ENCODE results near the gene SOX6.
"Not testable (repeated sequence)": the region's sequence is repeated elsewhere in the genome, so short reads cannot be mapped to it uniquely, and the experiment has no call there.

The SOX6 gene

DNA sequence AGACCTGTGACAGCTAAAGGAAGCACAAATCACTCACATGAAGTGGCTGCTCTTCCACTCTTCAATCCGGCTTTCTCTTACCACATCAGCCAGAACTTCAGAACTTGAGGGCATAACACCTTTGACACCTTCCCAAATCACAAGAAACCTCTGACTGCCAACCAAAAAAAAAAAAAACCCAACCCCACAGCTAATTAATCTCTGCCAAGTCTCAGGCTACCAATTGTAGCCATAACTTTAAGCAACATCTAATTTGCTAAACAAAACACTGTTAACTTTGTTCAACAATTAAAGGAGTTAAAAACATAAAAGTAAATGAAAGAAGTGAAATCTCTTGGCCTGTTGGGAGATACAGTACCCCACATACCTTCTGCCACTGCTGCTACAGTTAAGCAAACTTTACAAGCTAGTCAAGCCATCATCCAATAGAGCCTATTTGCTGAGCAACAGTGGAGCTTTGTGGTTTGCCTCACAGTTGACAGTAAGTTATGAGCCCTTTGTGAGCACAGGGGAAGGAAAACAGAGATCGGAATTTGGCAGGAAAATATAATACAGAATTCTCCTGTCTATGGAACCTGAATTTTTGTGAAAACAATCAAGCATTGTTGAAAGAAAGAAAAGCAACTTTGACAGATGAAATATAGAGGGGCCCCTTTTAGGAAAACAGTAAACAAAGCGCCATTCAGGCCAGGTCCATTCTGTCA, at the start of gene SOX6:
Gene SOX6, minus strand, starts transcription at position 490 of the 704 bp plus-strand sequence. CDS start 15,298 bp downstream, outside the sequence.
- DNase-seq = no peak

DNA sequence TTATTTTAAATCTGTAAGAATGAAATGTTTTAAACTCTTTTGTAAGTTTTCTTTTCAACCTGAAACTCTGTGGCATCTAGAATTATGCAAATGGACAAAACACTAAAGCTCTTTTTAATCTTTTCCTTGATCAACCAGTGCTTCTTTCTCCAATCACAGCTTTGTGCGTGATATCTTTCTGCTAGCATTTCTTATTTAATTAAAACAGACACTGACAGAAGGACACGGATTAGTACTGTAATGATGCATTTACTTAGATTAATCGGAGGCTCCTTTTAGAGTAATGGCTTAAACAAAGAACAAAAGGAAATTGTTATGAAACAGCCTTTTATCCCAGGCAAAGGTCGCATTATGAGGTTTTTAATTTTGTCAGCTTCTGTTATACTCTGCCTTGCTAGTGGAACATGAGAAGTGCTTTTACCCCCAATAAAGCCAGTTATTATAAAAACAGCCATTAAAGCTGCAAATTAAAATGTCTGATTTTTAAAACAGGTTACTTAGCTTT, 48.5 kb upstream of the SOX6 start:
- DNase-seq = no peak

GRCh38 chr11:16403851-16404250, 47.5 kb upstream of the SOX6 start:
- DNase-seq = no peak

DNA sequence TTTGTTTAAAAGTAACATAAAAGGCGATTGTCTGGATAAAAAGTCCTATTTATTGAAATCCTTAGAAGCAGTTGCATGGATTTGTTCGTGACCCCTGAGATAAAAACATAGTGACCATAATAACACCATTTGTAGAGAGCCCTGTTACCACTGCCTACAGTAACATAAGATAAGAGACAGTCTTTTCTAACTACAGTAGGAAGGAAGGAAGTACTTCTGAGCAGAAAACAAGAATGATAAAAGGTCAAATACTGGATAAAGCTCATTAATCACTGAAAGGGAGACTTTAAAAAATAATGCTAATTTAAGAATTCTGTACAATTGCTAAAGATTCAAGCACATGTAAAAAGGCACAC, 47.1 kb upstream of the SOX6 start:
- no peak for DNase-seq

GRCh38 chr11:16402654-16403447, 46.5 kb upstream of the SOX6 start:
- DNase-seq = no peak

GRCh38 chr11:16397390-16397789, 41.0 kb upstream of the SOX6 start:
- no peak for DNase-seq

DNA sequence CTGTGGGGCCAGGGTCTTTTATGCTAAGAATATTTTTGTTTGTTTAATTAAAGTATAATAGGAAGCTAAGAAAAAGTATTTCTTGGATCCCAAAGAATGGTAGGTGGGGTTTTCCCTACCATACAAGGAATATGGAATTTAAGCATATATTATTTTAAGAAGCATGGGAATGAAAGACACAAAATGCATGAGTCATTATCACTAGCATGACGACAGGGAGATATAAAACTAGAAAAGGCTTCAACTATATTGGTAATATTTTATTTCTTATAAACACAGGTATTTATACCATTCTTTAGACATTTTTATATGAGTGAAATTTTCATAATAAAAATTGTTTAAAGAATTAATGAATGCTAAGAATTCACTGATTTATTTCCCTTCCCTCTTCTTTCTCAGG, 39.3 kb upstream of the SOX6 start:
- no peak for DNase-seq

DNA sequence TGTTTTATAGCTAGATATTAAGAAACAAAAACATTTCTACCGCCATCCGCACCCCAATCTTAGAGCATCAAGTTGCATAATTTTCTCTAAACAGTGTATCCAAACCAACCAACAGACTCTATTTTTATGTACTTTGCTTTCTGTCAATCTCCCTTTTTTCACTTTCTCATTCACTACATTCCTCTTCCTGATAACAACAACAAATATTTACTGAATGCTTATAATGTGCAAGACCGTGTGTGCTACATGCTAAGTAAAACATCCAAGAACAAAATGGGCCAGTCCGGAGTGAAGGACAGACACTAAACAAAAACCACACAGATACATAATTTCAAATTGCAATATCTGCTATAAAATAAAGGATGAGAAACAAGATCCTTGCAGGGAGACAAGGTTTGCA, 38.6 kb upstream of the SOX6 start:
- DNase-seq = no peak

DNA sequence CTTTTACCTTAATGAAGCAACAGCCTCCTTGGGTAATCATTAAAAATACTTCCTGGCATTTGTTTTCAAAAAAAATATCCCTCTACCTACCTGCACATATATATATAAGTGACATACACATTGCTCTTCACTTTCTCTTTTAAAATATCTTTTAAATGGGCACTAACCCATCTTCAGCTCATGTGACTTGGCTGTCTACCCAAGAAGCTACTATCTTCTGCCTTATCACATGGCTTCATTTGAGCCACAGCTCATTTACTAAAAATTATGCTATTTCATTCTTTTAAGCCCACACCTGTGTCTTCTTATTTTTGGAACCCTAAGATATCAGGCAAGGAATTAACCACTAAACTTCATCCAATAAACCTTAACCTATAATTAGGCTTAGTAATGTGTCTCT, 37.0 kb upstream of the SOX6 start:
- DNase-seq = no peak

GRCh38 chr11:16392616-16393015, 36.3 kb upstream of the SOX6 start:
- no peak for DNase-seq

DNA sequence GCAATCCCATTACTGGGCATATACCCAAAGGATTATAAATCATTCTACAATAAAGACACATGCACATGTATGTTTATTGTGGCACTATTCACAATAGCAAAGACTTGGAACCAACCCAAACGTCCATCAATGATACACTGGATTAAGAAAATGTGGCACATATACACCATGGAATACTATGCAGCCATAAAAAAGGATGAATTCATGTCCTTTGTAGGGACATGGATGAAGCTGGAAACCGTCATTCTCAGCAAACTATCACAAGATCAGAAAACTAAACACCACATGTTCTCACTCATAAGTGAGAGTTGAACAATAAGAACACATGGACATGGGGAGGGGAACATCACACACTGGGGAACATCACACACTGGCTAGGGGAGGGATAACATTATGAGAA, 34.5 kb upstream of the SOX6 start:
- not testable (repeated sequence) for DNase-seq

DNA sequence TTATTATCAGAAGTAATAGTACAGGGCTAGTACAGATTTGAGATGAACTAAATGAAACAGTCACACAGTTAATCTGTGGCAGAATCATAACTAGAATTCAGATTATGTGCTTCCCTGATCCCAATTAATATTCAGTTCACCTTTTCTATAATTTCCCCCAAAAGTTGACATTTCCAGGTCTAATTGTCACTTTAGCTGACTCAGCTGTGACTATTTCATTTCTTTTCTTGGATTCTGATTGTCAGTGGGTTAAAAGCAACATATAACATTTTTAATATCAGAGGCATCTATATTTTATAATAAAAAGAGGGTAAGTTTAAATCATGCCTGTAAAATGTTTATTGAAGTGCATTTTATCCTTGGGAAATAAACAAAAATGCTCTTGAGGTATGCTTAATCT, 28.8 kb upstream of the SOX6 start:
- no peak for DNase-seq

DNA sequence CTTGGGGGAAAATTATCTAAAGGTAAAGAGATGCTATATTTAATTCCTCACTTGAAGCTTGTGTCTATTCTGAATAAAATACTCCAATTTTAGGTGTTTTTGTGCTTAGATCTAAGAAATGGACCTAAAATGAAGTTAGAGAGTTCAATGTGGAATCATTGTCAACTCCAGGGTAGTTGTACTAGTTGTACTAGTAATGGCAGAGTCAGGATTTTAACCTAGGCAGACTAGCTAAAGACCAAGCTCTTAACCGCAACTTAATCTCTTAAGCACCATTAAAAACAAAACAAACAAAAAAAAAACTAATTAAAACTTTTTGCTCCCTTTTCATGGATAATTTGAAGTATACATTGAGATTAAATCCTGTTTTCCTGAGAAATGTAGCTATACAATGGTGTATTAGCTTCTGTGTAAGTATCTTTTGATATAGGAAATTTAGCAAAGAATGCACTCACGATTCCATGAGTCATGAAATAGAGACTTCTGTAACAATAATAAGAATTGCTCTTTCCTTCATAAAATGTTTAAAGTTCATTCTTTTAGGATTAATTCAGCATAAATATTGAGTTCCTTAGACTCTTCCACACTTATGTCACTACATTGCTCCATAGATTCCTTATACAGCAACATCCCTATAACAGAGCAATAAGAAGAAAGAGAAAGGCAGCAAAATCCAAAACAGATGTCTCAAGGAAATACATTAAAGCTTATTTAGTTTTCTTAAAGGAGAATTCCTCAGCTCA, 26.5 kb upstream of the SOX6 start:
- no peak for DNase-seq

- no peak for DNase-seq
These were observed 25.8 kb upstream of the SOX6 start for GRCh38 chr11:16382186-16382585.

DNA sequence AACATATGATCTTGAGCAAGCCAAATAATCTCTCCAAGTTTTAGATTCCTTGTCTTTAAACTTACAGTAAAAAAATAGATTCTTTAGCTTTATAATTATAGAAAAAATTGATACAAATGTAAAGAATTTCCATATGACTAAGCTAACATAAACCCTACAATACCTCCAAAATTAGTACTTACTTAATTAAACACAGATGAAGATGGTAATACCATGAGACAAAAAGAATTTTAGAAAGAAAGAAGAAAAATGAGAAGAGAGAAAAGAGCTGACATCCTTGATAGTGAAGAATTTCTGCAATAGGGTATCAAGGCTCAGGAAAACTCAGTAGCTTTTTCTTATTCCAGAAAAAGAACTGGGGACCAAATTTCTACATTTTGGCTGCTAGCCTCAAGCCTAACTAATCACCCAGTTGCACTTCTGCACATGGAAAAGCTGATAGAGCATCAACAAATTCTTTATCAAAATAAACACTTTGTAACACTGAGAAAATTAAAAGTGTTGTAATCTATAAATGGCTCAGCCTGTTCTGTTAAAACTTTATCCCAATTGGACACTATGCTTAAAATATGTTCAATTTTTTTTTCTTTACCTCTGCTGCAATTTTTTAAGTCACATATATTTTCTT, 24.7 kb upstream of the SOX6 start:
- no peak for DNase-seq

GRCh38 chr11:16378906-16379305, 22.6 kb upstream of the SOX6 start:
- no peak for DNase-seq

DNA sequence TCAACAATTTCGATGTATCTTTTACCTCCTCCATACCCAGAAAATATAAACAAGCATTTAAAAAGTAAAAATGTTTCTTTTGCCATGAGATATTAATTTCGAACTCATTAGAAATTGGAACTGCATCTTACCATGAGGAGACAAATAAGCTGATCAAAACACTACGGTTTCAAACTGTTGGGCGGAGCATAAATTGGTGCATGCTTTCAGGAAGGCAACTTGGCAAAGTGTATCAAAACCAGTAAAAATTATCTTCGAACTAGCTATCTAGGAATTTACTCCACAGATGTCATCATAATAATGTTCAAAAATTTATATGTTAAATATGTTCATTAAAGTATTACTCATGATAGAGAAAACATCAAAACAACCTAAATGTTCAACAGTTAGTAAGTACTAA, 21.4 kb upstream of the SOX6 start:
- DNase-seq = no peak

- DNase-seq = not testable (repeated sequence)
These were observed 19.3 kb upstream of the SOX6 start for GRCh38 chr11:16375664-16376063.

DNA sequence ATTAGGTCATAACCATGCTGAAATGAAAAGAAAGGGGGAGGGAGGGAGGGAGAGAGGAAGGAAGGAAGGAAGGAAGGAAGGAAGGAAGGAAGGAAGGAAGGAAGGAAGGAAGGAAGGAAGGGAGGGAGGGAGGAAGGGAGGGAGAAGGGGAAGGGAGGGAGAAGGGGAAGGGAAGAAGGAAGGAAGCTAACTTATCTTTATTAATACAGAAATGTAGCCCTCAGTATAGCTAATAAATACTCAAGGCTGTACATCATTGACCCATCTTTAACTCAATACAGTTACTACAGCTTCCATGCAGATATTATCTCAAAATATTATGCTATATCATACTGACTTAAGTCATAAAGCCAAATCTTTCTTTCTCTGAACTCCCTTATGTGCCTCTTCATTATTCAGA, 17.4 kb upstream of the SOX6 start:
- no peak for DNase-seq

- DNase-seq = no peak
These were observed 16.0 kb upstream of the SOX6 start for GRCh38 chr11:16372355-16372754.

DNA sequence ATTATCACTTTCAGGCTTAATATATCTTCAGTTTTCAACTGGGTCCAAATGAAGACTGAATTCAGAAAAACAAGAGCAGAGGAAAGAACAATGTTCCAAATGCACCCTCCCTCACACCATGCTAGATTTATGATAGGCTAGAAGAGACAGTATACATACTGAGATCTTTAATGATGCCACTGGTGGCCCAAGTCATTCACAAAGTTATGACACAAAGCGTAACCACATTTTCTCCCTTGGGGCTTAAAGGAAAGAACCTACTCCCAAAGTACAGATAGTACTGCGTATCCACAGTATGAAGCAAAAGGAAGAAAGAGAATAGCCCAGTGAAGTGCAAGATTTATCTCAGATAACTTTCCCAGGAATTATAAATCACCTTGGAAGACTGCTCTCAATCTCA, 10.9 kb upstream of the SOX6 start:
- no peak for DNase-seq

- no peak for DNase-seq
These were observed 9.4 kb upstream of the SOX6 start for GRCh38 chr11:16365581-16366228.

DNA sequence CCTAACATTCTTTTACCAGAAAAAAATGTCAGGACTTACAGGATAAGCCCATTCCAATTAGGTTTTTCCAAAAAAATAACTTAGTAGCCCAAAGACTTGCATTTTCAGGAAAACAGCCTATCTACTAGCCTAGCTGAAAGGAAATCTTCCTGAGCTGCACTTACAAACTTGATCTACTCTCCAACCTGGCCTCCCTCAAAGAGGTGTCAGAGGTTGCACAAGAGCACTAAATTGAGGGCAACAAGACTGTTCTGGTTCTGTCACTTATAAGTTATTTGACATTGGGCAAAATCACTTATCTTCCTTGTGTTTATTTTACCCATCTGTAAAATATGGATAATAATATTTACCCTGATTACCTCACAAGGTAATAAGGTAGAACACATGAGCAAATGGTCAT, 7.9 kb upstream of the SOX6 start:
- no peak for DNase-seq

All from suppressor macrophage treated with lipopolysaccharide for 1 hour (primary cell).